Ishikawa (cell line): Measurements from ENCODE around the gene FKTN.

Experiments
- CEBPB ChIP-seq: IDR thresholded peaks from 2 replicates; pipeline ENCODE4 v1.6.1; 2012
- CREB1 ChIP-seq: IDR thresholded peaks from 2 replicates; pipeline ENCODE4 v1.6.1; 2012; ENCODE audit warnings: low read depth
- EGR1 ChIP-seq: IDR thresholded peaks from 2 replicates; pipeline ENCODE4 v1.6.1; 2012
- EP300 ChIP-seq: IDR thresholded peaks from 2 replicates; pipeline ENCODE4 v1.6.1; 2012; ENCODE audit warnings: borderline replicate concordance
- FOXM1 ChIP-seq: IDR thresholded peaks from 2 replicates; pipeline ENCODE4 v1.6.1; 2012; ENCODE audit warnings: low read depth, borderline replicate concordance
- MAX ChIP-seq: IDR thresholded peaks from 2 replicates; pipeline ENCODE4 v1.6.1; 2012
- NFIC ChIP-seq: IDR thresholded peaks from 2 replicates; pipeline ENCODE4 v1.6.1; 2012
- RAD21 ChIP-seq: IDR thresholded peaks from 2 replicates; pipeline ENCODE4 v1.6.1; 2012; ENCODE audit warnings: low read depth
- REST ChIP-seq: IDR thresholded peaks from 2 replicates; pipeline ENCODE4 v1.6.1; 2012; ENCODE audit warnings: low read depth, mild to moderate bottlenecking
- TAF1 ChIP-seq: IDR thresholded peaks from 2 replicates; pipeline ENCODE4 v1.6.1; 2012; ENCODE audit warnings: low read depth, mild to moderate bottlenecking
- TCF12 ChIP-seq: IDR thresholded peaks from 2 replicates; pipeline ENCODE4 v1.6.1; 2012; ENCODE audit warnings: low read depth
- TEAD4 ChIP-seq: IDR thresholded peaks from 2 replicates; pipeline ENCODE4 v1.6.1; 2012
- USF1 ChIP-seq: IDR thresholded peaks from 2 replicates; pipeline ENCODE4 v1.6.1; 2012
- YY1 ChIP-seq: IDR thresholded peaks from 2 replicates; pipeline ENCODE4 v1.6.1; 2012; ENCODE audit warnings: low read depth
- ZBTB7A ChIP-seq: IDR thresholded peaks from 2 replicates; pipeline ENCODE4 v1.6.1; 2012; ENCODE audit warnings: low read depth

Gene FKTN

GRCh38 chr9:105633411-105633810, 75.5 kb downstream of the FKTN start:
- TF ChIP-seq EP300 = no peak
- TF ChIP-seq TAF1 = no peak
- TF ChIP-seq TCF12 = no peak
- TF ChIP-seq REST = no peak
- TF ChIP-seq RAD21 = no peak

GRCh38 chr9:105636331-105636730, 78.4 kb downstream of the FKTN start:
- TF ChIP-seq REST (no peak), NFIC (no peak), TAF1 (no peak), CREB1 (no peak), EGR1 (no peak), TEAD4 (no peak), EP300 (no peak), FOXM1 (no peak), YY1 (no peak), ZBTB7A (no peak), CEBPB (no peak), MAX (no peak), RAD21 (no peak)

GRCh38 chr9:105637787-105638395, 80.0 kb downstream of the FKTN start:
- TF ChIP-seq CEBPB (no peak), EP300 (no peak), FOXM1 (no peak), EGR1 (no peak), TEAD4 (no peak), ZBTB7A (no peak), MAX (no peak), TAF1 (no peak), RAD21 (no peak), CREB1 (no peak), USF1 (no peak), TCF12 (no peak), YY1 (no peak), NFIC (no peak), REST (no peak)

GRCh38 chr9:105639936-105640335, 82.0 kb downstream of the FKTN start:
- TF ChIP-seq TAF1 (no peak), USF1 (no peak), TCF12 (no peak), RAD21 (no peak)

GRCh38 chr9:105643795-105644194, 85.9 kb downstream of the FKTN start:
- TF ChIP-seq EP300 (no peak), TCF12 (no peak), MAX (no peak), TEAD4 (no peak), FOXM1 (no peak), ZBTB7A (no peak), RAD21 (no peak), NFIC (no peak), EGR1 (no peak), CEBPB (no peak), CREB1 (no peak), REST (no peak), YY1 (no peak), USF1 (no peak), TAF1 (no peak)
